GM18873 (cell line): ENCODE measurements around the gene B3GNT5.

Experiments used
- ATAC-seq: cut with Tn5 transposase; IDR thresholded peaks from one replicate; pipeline ENCODE4 v1.9.1; 2021; ENCODE audit warnings: mild to moderate bottlenecking, moderate library complexity, moderate number of reproducible peaks; ENCODE audit not compliant: unreplicated experiment, low FRiP score

B3GNT5 gene

GRCh38 chr3:183317271-183317670 is 64.2 kb downstream of the B3GNT5 start:
- no peak for ATAC-seq

- ATAC-seq: no peak
Observed at GRCh38 chr3:183317886-183318865, 65.1 kb downstream of the B3GNT5 start.

GRCh38 chr3:183318877-183319276 is 65.8 kb downstream of the B3GNT5 start:
- ATAC-seq: no peak

GRCh38 chr3:183319371-183319770 is 66.3 kb downstream of the B3GNT5 start:
- no peak for ATAC-seq
